Stimulated activated CD8-positive, alpha-beta memory T cell treated with anti-CD3 and anti-CD28 coated beads, Interleukin-7, amount 100 ng/mL, for 48 hours (primary cell): ENCODE results near the gene SYNE1.

Experiments used
- DNase-seq, 2 donors: peaks; one replicate each; pipeline ENCODE4 v3.0.0-alpha.2; 2020; ENCODE audit warnings: low read depth in 1 of 2; ENCODE audit errors: extremely low read depth in 1 of 2

The SYNE1 gene

DNA sequence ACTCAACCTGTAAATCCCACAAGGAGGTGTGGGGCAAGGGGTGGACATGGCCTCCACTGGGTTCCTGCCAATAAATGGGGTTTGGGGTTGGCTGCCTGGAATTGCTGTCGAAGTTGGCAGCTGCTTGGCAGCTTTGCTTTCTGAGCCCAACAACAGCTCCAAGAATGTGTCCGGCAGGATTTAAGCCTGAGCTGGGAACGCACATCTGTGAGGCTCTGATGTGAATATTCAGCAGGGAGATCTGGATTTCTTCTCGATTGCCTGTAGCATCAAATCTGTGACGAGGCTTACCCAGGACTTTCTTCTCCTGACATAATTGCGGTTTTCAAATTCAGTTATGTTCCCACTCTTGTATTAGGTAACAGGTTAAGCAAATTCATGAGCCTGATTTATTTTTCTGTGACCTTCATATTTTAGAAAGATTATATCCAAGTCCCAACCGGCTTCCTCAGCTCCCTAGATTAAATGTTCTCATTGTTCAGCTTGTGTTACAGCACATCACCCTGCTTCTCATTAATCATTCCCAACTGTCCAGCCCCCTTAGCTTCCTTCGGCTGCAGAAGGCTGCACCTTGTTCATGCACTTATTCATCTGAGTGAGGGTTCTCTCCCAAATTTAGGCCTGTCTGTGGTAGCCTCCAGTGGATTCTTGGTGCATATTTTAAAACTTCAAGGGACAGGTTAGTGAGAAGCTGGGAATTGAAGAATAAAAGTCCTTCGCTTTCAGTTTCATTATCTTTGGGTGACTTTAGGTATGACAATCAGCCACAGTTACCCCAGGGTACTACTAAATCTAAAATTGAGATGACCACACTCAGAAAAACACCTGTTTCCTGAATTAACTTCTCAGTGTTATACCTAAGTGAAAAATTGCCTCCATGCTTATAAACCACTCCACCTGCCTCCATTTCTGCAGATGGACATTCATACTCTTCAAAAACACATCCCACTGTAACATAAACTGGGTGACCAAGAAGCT lies 519.7 kb downstream of the SYNE1 start:
- no peak for DNase-seq

DNA sequence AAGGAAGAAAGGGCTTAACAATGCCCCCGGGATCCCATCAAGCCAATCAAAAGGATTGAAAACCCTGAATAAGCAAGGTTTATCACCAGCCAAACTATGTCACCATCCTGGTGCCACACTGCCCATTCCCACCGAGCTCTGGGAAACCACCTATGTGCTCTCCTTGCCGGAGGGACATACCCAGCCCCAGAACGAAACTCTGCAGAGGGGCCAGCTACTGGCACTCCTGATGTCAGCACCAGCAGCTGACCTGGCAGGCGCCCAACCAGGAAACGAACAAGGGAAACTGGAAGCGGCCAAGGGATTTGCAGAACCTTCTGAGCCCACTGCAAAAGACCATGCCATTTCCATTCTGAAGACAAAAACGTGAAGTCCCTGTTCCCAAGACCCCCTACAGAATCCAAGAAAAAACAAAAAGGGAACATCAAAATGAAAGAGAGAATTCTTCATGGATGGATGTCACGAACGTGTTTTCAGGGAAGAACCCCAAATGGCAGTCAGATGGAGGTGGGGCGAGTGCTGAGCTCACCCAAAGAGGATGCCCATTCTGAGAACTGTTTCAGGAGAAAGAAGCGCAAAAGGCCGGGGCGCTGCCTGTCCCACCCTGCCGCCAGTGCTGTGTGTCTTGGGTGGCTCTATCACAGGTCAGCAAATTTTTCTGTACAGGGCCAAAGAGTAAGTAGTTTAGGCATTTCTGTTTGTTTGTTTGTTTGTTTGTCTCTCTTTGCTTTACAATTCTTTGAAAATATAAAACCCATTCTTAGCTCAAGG lies 524.5 kb downstream of the SYNE1 start:
- DNase-seq = no peak

DNA sequence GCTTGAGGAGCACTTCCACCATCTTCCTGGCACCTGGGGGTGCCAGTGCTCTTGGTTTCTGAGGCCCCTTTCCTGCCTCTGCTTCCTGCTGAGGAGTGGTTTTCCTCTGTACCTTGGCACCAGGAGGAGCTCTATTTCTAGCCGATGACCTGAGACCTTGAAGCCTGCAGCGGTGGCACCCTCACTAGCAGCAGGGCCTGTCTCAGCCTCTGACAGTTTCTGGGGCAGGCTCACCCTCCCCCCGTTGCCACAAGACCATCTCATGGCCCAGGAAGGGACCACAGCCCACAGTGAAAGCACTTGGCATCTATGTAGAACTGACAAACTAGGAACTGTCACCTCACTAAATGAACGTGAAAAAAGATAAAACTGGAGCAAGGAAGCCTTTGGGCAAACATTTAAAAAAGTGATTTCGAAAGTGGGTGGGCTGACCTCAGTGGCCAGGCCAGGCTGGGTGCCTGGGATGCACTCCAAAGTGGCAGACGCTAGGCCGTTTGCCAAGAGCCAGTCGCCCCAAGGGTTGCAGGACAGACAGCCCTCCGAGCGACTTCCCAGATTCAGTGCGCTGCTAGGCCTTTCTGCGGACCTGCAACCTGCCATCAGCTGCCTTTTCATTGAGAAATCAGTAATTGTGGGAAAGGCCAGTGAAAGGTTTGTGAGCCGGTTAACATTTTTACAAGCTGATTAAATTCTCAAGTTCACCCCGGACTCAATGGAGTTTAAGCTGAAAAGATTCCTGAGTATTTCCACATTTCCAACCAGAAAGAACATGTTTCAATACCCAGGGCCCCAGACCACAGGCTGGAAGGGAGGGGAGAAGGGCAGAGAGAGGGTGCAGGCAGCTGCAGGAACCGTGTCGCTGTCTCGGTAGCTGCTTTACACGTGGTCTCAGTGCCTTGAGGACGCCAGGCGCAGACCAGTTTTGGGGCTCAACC lies 526.0 kb downstream of the SYNE1 start:
- DNase-seq = no peak

DNA sequence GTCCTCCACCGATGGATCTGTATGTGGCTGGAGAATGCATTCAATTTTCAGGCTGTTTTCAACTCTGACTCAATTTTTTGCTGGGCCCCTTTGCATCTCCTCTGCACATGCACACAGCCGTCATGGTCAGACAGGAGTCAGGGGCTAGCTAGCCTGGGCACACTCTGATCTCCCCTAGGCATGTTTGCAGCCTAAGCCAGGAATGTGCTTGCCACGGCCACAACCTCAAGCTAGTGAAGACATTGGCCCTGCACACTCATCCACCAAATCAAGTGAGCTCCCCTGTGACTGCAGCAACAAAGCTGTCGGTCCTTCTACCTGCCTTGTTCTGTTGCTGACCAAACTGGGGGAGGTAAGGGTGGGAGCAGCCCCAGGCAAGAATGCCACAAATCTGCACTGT lies 529.2 kb downstream of the SYNE1 start:
- no peak for DNase-seq

DNA sequence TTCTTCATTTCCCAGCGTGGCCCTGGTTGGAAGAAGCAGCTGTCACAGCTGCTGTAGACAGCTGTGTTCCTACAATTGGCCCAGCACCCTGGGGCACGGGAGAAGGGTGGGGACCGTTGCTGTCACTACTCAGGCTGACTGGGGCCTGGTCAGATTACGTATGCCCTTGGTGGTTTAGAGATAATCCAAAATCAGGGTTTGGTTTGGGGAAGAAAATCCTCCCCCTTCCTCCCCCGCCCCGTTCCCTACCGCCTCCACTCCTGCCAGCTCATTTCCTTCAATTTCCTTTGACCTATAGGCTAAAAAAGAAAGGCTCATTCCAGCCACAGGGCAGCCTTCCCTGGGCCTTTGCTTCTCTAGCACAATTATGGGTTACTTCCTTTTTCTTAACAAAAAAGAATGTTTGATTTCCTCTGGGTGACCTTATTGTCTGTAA lies 537.0 kb downstream of the SYNE1 start:
- DNase-seq = no peak

DNA sequence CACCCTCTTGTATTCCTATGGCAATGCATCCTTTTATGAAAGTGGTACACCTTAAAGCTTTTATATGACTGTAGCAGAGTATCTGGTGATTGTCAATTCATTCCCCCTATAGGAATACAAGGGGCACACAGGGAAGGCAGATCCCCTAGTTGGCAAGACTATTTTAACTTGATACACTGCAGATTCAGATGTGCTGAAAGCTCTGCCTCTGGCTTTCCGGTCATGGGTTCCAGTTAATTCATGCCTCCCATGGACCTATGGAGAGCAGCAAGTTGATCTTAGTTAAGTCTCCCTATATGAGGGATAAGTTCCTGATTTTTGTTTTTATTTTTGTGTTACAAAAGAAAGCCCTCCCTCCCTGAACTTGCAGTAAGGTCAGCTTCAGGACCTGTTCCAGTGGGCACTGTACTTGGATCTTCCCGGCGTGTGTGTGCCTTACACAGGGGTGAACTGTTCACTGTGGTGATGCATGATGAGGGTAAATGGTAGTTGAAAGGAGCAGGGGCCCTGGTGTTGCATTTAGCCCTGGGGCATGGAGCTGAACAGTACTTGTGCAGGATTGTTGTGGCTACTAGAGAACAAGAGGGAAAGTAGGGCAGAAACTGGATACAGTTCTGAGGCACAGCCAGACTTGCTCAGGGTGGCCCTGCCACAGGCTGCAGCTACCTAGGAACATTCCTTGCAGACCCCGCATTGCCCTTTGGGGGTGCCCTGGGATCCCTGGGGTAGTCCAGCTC lies 537.5 kb downstream of the SYNE1 start:
- no peak for DNase-seq

DNA sequence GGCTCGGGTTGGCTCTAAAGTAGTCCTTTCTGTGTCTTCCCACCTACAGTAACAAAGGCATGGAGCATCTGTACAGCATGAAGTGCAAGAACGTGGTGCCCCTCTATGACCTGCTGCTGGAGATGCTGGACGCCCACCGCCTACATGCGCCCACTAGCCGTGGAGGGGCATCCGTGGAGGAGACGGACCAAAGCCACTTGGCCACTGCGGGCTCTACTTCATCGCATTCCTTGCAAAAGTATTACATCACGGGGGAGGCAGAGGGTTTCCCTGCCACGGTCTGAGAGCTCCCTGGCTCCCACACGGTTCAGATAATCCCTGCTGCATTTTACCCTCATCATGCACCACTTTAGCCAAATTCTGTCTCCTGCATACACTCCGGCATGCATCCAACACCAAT lies 538.5 kb downstream of the SYNE1 start:
- DNase-seq = no peak

DNA sequence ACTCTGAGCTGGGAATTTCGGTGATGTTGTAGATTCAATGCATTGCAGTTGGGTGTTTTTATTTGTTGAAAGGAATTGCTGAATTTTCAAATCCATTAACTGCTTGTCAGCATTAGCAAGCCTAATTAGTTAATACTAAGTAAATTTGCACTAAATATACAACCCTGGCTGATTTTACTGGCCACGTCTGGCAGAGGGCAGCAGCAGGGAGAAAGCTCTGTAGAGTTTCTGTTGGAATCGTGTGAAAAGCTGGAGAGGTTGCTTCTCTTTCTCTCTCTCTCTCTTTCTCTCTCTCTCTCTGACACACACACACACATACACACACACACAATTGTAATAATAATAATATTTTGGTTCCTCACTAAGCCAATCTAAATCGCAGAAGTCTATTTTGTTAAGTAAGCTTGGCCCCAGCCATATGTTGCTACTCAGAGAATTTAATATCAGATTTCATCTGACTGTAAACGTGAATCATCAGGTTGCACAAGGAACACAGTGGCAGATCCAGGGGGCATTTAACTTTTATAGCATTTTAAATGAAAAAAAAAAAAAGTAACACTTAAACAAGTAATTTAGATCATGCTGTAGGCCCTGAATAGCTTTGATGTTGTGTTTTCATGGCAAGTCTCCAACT lies 540.2 kb downstream of the SYNE1 start:
- no peak for DNase-seq

DNA sequence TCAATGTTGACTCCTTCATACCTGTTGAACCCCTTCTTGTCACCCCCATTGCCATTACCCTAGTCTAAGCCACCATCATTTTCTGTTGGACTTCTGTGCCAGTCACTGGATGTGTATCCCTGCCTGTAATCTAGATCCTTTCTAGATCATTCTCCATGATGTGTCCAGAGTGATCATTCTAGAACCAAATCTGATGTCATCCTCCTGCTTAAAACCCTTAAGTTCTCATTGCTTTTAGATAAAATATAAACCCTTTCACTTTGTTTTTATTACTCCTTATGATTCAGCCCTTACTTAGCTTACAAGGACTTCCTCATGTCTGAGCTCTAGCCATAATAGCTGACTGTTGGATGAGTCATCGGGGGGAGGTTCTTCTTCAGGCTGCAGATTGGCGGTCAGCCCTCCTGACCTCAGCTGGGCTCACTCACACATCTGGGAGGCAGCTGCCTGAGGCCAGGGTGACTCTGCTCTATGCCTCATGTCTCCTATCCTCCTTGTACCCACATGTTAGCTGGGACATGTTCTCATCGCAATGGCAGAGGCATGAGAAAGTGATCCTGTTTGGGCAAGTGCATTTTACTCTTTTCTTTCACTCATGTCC lies 542.1 kb downstream of the SYNE1 start:
- peak; percentile 2 to 7 for DNase-seq

DNA sequence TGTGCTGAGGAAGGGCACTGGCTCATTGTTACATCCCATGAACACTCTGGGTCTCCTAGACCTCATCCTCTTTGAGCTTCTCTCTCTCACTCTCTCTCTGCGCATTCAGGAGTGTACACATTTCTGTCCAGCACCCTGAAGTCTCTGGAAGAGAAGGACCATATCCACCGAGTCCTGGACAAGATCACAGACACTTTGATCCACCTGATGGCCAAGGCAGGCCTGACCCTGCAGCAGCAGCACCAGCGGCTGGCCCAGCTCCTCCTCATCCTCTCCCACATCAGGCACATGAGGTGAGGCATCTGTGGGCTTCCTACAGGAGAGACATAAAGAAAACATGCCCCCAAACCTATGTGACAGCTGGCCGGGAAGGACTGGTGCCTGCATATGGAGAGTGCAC lies 542.9 kb downstream of the SYNE1 start:
- no peak for DNase-seq

DNA sequence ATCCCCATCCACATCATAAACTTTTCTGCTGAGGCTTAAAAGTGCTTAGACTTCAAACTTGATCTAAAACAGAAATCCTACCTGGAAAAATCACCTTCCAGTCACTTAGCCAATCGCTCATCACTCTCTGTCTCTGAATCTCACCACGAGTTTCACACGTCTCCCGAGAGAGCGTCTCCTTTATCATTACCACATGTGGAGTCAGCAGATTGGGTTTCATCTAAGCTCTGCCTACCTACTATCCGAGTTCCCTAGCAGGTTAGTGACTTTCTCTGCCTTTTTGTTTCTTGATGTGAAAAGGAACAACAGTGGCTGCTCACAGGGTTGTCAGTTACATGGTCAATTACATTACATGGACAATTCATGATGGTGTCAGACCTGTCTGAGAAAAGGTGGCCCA lies 543.5 kb downstream of the SYNE1 start:
- DNase-seq = no peak

DNA sequence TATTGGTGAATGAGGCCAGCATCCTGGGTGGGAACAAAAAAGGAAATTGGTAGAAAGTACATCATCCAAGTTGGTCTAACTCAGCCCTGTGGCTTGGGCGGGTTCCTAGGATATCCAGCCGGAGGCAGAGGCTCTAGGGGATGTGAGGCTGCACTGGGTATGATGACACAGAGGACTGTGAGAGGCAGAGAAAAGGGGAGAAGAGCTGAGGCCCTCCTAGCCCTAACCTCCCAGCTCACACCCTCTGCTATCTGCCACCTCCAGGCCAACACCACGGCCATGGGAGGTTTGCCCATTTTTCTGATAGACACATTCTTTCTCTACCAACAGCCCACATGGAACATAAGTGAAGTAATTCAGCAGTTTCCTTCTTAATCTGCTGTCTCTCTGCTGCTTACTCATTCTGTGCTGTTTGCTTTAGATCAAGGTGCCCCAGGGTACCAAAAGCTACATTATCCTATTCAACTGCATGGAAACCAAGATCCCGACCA lies 545.3 kb downstream of the SYNE1 start:
- DNase-seq = no peak

DNA sequence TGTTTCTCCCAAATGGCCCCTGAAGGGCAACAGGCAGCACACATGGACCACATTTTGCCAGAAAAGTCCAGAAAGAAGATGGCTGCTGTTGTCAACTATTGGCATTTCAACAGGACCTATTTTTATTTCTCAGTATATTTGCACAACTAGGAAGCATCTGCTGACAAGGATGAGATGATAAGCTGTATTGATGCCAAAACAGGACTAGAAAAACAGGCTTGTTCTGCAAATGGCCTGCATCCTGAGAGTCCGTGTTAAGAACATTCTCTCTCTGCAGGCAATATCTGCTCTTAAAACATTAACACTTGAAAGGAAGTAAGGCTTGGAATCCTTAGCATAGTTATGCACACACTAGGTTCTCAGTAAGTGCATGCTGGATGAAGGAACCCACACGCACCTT lies 546.0 kb downstream of the SYNE1 start:
- no peak for DNase-seq

DNA sequence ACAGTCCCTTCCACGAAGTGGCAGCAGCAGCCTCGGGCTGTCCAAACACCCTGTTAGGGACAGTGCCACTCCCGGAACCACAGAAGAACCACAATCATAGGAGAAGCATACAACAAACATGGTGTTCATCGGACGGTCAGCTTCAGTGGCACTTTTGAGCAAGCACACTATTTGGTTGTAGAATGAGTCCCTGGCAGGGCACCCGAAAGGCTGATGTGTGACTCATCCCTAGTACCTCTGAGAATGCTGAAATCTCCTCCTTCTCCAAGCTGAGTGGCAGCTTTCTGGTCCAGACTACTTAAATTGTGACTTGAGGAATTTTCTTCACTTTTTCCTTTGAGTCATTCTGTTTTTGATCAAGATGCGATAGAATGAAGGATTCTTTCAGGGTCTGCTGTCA lies 547.2 kb downstream of the SYNE1 start:
- DNase-seq = no peak

DNA sequence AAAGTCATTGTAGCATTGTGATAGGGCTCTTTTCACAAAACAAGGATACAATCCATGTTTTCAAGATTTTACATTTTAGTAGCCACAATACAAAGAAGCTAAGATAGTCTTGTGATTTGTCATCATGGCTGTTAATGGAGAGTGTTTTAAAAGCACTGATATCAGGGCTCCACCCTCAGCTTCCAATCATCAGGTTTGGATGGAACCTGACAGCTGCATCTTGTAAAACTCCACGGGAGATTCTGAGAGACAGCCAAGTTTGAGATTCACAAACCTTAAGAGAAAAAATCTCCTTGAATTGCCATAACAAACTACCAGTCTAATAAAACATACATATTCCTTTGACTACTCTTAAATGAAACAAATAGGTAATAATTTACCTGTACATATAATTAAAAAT lies 549.5 kb downstream of the SYNE1 start:
- no peak for DNase-seq

DNA sequence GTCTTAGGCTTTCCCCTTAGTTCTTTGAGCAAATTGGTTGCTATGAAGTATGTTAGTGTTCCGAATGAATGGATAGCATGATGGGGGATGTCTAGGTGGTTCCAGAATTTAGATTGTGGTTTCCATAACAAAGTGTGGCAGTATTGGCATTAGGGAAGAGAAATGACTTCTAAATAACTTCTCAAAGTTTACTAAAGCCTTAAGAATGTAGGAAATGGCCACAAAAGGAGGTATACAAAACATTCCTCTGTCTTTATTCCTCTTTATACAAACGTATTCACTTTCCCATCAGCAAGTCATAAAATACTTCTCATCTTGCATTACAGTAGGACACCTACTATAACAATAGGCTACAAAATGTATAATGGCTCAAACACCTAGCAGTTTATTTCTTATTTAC lies 550.1 kb downstream of the SYNE1 start:
- no peak for DNase-seq

DNA sequence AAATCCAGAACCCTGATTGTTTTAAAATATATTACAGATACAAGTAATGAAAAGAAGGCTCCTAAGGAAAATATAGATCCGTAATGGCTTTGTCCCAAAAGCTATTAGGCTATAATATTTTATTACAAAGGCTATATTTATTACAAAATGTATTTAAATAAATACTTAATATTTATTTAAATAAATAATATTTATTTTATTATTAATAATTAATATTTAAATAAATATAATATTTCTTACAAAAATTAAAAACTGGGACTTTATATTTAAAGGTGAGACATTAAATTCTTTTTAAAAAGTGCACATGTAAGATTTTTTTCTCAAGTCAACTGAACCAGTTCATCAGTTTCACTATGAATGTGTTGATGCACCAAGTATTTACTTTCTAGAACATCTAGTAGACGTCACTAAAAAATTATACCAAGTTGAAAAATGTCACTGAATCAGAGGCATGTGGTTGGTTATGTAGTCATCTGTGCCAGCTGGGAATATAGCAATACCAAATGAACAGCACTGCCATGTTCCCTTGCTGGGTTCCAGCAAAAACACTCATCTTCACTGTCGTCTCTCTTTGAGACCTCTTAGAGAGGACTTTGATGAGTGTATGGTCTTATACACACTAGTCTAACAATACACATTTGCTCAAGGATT lies 550.8 kb downstream of the SYNE1 start:
- no peak for DNase-seq

DNA sequence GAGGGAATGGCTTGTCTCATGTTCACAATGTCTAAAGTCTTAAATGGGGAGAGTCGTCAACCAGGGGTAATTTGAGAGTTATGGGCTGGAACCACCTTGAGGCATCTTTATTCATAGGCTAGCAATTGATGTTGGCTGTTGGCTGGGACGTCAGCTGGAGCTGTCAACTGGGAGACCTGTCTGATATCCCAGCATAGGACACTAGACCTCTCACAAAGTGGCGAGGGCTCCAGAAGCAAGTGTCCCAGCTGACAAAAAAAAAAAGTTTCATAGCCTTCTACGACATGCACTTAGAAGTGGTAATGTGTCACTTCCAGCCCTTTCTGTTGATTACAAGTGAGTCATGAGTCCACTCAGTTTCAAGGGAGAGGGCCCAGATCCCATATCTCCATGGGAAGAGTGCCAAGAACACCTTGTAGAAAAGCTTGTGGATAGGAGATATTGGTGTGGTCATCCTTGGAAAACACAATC lies 551.7 kb downstream of the SYNE1 start:
- DNase-seq = no peak

DNA sequence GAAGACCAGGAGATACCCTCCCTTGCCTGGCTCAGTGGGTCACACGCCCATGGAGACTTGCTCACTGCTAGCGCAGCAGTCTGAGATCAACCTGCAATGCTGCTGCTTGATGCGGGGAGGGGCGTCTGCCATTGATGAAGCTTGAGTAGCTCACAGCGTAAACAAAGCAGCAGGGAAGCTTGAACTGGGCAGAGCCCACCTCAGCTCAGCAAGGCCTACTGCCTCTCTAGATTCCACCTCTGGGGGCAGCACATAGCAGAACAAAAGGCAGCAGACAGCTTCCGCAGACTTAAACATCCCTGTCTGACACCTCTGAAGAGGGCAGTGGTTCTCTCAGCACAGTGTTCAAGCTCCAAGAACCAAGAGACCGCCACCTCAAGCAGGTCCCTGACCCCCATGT lies 558.4 kb downstream of the SYNE1 start:
- no peak for DNase-seq
